CD14-positive monocyte (primary cell): ENCODE measurements around the gene SLC24A4. TPM values are rescaled to one million over a fixed set of nuclear protein-coding genes. Genes with fewer than 3 reads are reported as not detected.

ENCODE experiments used
- DNase-seq, 3 donors: peaks; one replicate each; pipeline ENCODE4 v3.0.0-alpha.2; 2011 to 2022
- H2AFZ ChIP-seq: 2 replicates; pipeline ENCODE4 v1.6.0; 2012; ENCODE audit warnings: mild to moderate bottlenecking, low read depth, low read length, inconsistent platforms; ENCODE audit not compliant: insufficient read depth, poor library complexity, severe bottlenecking
- H3K27ac ChIP-seq, 2 donors: 1 replicate in 1 of 2; 2 replicates in 1 of 2; pipeline ENCODE4 v1.5.1; 2012 to 2013; ENCODE audit warnings: low read length in 2 of 2, control low read depth in 1 of 2, inconsistent platforms in 1 of 2, low read depth in 1 of 2, mild to moderate bottlenecking in 1 of 2
- H3K27me3 ChIP-seq, 2 donors: one replicate each; pipeline versions ENCODE4 v1.6.0 to v1.6.1; 2011 to 2013; ENCODE audit warnings: low read length in 2 of 2; ENCODE audit not compliant: control insufficient read depth in 2 of 2, insufficient read depth in 2 of 2
- H3K36me3 ChIP-seq, 2 donors: replicated peaks in 1 of 2; 1 replicate in 1 of 2; 2 replicates in 1 of 2; pipeline versions ENCODE4 v1.5.1 to v1.6.1; 2012 to 2013; ENCODE audit warnings: low read length in 2 of 2, control low read depth in 1 of 2, inconsistent platforms in 1 of 2, mild to moderate bottlenecking in 1 of 2; ENCODE audit not compliant: insufficient read depth in 2 of 2, control insufficient read depth in 1 of 2
- H3K4me1 ChIP-seq, 2 donors: 1 replicate in 1 of 2; 2 replicates in 1 of 2; pipeline versions ENCODE4 v1.5.1 to v1.6.1; 2012 to 2013; ENCODE audit warnings: low read length in 2 of 2, control low read depth in 1 of 2, inconsistent platforms in 1 of 2, mild to moderate bottlenecking in 1 of 2, moderate library complexity in 1 of 2; ENCODE audit not compliant: insufficient read depth in 2 of 2, control insufficient read depth in 1 of 2
- H3K4me2 ChIP-seq: replicated peaks from 2 replicates; pipeline ENCODE3; 2012; ENCODE audit warnings: low read length, moderate library complexity, mild to moderate bottlenecking; ENCODE audit not compliant: poor library complexity, severe bottlenecking; ENCODE audit errors: extremely low read depth
- H3K4me3 ChIP-seq, 3 experiments: fragments of 200-600 bp in 1 of 3; sonication (generic) in 1 of 3; replicated peaks in 1 of 3; 1 replicate in 2 of 3; 2 replicates in 1 of 3; pipeline ENCODE4 v1.5.1; 2011 to 2013; ENCODE audit warnings: low read length in 3 of 3, mild to moderate bottlenecking in 3 of 3, control low read depth in 2 of 3, low read depth in 2 of 3, inconsistent platforms in 1 of 3, moderate library complexity in 1 of 3
- H3K79me2 ChIP-seq: 2 replicates; pipeline ENCODE4 v1.6.0; 2012; ENCODE audit warnings: mild to moderate bottlenecking, control low read depth, inconsistent platforms, low read length, moderate library complexity; ENCODE audit not compliant: insufficient read depth
- H3K9ac ChIP-seq: 2 replicates; pipeline ENCODE4 v1.6.0; 2017; ENCODE audit warnings: low read length, mild to moderate bottlenecking; ENCODE audit not compliant: insufficient read depth, poor library complexity, severe bottlenecking
- H3K9me3 ChIP-seq, 2 donors: replicated peaks in 1 of 2; 1 replicate in 1 of 2; 2 replicates in 1 of 2; pipeline versions ENCODE4 v1.5.1 to v1.6.1; 2012 to 2013; ENCODE audit warnings: low read length in 2 of 2, control low read depth in 1 of 2; ENCODE audit not compliant: control insufficient read depth in 1 of 2, insufficient read depth in 1 of 2
- H4K20me1 ChIP-seq: 2 replicates; pipeline ENCODE4 v1.6.0; 2012; ENCODE audit warnings: mild to moderate bottlenecking, low read length, control low read depth, moderate library complexity; ENCODE audit not compliant: insufficient read depth
- H3K27ac Mint-ChIP-seq, 7 donors: one replicate each; pipeline ENCODE4 v1.8.0; 2020; ENCODE audit warnings: mild to moderate bottlenecking in 7 of 7, mixed read lengths in 7 of 7, moderate library complexity in 6 of 7, inconsistent platforms in 2 of 7
- H3K27me3 Mint-ChIP-seq, 3 donors: one replicate each; pipeline ENCODE4 v1.8.0; 2021 to 2022; ENCODE audit warnings: low read depth in 3 of 3, mild to moderate bottlenecking in 3 of 3, mixed read lengths in 3 of 3, moderate library complexity in 3 of 3, inconsistent platforms in 1 of 3
- H3K36me3 Mint-ChIP-seq, 2 donors: one replicate each; pipeline ENCODE4 v1.8.0; 2020; ENCODE audit warnings: mixed read lengths in 2 of 2, inconsistent platforms in 1 of 2, mild to moderate bottlenecking in 1 of 2
- H3K4me1 Mint-ChIP-seq: one replicate; pipeline ENCODE4 v1.8.0; 2020; ENCODE audit warnings: mild to moderate bottlenecking, mixed read lengths
- H3K4me3 Mint-ChIP-seq, 2 donors: one replicate each; pipeline ENCODE4 v1.8.0; 2020; ENCODE audit warnings: mild to moderate bottlenecking in 2 of 2, mixed read lengths in 2 of 2, moderate library complexity in 1 of 2
- H3K9me3 Mint-ChIP-seq, 7 donors: one replicate each; pipeline ENCODE4 v1.8.0; 2020 to 2022; ENCODE audit warnings: mixed read lengths in 7 of 7, mild to moderate bottlenecking in 6 of 7, moderate library complexity in 6 of 7, inconsistent platforms in 2 of 7
- WGBS: methylation state at CpG from one replicate; pipeline ENCODE4 v1.1.5; 2013; ENCODE audit warnings: missing lambda C conversion rate; ENCODE audit not compliant: insufficient coverage; 5-methylcytosine and 5-hydroxymethylcytosine counted together
- intact Hi-C, 2 donors: fragments of 100-400 bp; cut with micrococcal nuclease; formaldehyde crosslinking; loops; one replicate each; pipeline versions ENCODE4 v1.15.0 to v1.15.1; 2023
- polyA plus RNA-seq, 3 donors: library from polyadenylated mRNA; depleted of rRNA in 1 of 3; unstranded in 2 of 3; stranded (reverse) in 1 of 3; fragments of 300-500 nt in 2 of 3; fragments of >200 nt in 1 of 3; fragmentation: Illumina TruSeq in 2 of 3; gene quantifications; 1 replicate in 2 of 3; 2 replicates in 1 of 3; pipeline ENCODE4 v1.2.3, GENCODE V29; 2012 to 2021
- TF ChIP-seq, protein P1 (sequence below): fragments of 200-600 bp; IDR thresholded peaks from one replicate; pipeline ENCODE4 v1.8.0; 2022; ENCODE audit warnings: antibody characterized with exemption, mild to moderate bottlenecking

Gene SLC24A4
- polyA plus RNA-seq, 3 donors = 20.0 to 41.9 (median 26.5) TPM

DNA sequence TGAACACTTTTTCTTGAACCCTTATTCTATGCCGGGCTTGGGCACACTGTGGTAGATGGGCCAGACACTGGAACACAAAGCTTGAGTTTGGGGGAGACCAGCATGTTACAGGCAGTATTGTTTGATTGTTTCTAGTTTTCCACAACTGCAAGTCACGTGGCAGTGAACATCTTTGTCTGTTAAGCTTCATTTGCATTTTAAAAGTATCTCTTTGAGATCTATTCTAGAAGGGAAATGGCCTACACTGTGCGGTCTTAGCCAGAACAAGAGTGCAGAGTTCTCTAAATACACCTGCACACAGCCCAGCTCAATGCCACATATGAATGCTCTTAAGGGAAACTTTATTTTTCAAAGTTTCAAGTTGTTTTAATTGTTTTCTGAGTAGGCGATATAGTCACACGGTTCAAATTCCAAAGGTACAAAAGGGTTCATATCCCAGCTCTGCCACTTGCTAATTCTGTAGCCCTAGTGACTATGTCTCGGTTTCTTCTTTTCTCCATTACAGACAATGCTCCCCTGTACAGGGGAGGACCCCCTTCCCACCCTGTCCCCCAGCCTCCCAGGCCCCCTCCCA lies 215.5 kb downstream of the SLC24A4 start:
- Mint-ChIP-seq H3K27me3 (peaks cover 0 to 1% (median 0%) of the 10 kb centered on the region in 3 donors), H3K27ac (peak overlapping the region in 1 of 7 donors; percentile 54), H3K36me3 (peaks cover 32 to 47% of the 10 kb centered on the region in 2 donors), H3K9me3 (no peaks in the 10 kb centered on the region), H3K4me1 (peaks cover 39% of the 10 kb centered on the region), H3K4me3 (no peak overlapping the region)
- intact Hi-C loops = no loop called here
- no peak overlapping the region for H3K9ac ChIP-seq
- no peak overlapping the region for H3K4me2 ChIP-seq
- WGBS = 92% methylated on average over 4 of the region's 6 CpGs
- H3K27ac ChIP-seq = no peak overlapping the region
- H3K4me3 ChIP-seq = no peak overlapping the region
- peaks cover 100% of the 10 kb centered on the region for H4K20me1 ChIP-seq
- no peaks in the 10 kb centered on the region for H3K27me3 ChIP-seq
- H3K4me1 ChIP-seq = peaks cover 17 to 18% of the 10 kb centered on the region in 2 donors
- H3K36me3 ChIP-seq = peaks cover 0 to 12% of the 10 kb centered on the region in 2 donors
- no peak for DNase-seq
- H3K9me3 ChIP-seq = no peaks in the 10 kb centered on the region
- TF ChIP-seq, protein P1, sequence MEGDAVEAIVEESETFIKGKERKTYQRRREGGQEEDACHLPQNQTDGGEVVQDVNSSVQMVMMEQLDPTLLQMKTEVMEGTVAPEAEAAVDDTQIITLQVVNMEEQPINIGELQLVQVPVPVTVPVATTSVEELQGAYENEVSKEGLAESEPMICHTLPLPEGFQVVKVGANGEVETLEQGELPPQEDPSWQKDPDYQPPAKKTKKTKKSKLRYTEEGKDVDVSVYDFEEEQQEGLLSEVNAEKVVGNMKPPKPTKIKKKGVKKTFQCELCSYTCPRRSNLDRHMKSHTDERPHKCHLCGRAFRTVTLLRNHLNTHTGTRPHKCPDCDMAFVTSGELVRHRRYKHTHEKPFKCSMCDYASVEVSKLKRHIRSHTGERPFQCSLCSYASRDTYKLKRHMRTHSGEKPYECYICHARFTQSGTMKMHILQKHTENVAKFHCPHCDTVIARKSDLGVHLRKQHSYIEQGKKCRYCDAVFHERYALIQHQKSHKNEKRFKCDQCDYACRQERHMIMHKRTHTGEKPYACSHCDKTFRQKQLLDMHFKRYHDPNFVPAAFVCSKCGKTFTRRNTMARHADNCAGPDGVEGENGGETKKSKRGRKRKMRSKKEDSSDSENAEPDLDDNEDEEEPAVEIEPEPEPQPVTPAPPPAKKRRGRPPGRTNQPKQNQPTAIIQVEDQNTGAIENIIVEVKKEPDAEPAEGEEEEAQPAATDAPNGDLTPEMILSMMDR = no peak
- no peak overlapping the region for H2AFZ ChIP-seq
- peaks cover 93% of the 10 kb centered on the region for H3K79me2 ChIP-seq

DNA sequence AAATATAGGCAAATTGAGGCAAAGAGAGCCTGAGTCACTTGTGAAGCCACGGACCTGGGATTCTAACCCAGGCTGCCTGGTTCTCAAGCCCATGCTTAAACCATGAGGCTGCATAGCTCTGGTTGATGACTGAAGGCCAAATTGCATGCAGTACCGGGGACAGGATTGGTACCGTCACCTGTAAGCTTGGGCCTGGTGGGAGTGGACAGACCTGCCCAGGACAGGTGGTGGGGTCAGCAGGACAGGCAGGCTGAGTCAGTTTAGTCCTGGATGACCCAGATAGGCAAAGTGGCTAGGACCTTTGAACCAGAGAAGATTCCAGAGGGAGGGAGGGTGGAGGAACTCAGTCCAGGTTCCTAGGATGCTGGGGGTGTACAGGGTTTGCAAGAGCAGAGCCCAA lies 216.5 kb downstream of the SLC24A4 start:
- Histone ChIP-seq H4K20me1 (peaks cover 100% of the 10 kb centered on the region), H3K9me3 (no peaks in the 10 kb centered on the region), H3K4me1 (peaks cover 17 to 18% of the 10 kb centered on the region in 2 donors), H3K9ac (no peak overlapping the region), H3K4me3 (no peak overlapping the region), H3K27me3 (no peaks in the 10 kb centered on the region), H3K79me2 (peaks cover 91% of the 10 kb centered on the region), H3K4me2 (no peak overlapping the region), H3K27ac (no peak overlapping the region), H3K36me3 (peaks cover 0 to 12% of the 10 kb centered on the region in 2 donors), H2AFZ (no peak overlapping the region)
- intact Hi-C loops = no loop called here
- Mint-ChIP-seq H3K27me3 (peaks cover 0 to 1% (median 0%) of the 10 kb centered on the region in 3 donors), H3K36me3 (peaks cover 31 to 49% of the 10 kb centered on the region in 2 donors), H3K4me1 (peaks cover 42% of the 10 kb centered on the region), H3K27ac (peak overlapping the region in 2 of 7 donors; percentile 53 to 65), H3K9me3 (no peaks in the 10 kb centered on the region), H3K4me3 (no peak overlapping the region)
- 100% methylated on average over 2 of the region's 3 CpGs for WGBS
- TF ChIP-seq, protein P1 = no peak
- no peak for DNase-seq
